Measurements from ENCODE around the gene CFAP74. TPM values are rescaled to one million over a fixed set of nuclear protein-coding genes. Genes with fewer than 3 reads are reported as not detected.
"Not testable (repeated sequence)": the region's sequence is repeated elsewhere in the genome, so short reads cannot be mapped to it uniquely, and the experiment has no call there.

The CFAP74 gene
- total RNA-seq, 4 donors from 2014 or later: not detected

- ATAC-seq (no peak), DNase-seq (no peak)
- intact Hi-C loops (cut with DNase I; ENCODE audit: low total_unique reads): no loop called here
- Histone ChIP-seq H3K4me1 (no peaks in the 10 kb centered on the region), H3K36me3 (no peaks in the 10 kb centered on the region), H3K4me3 (no peak overlapping the region), H3K27ac (no peak overlapping the region), H3K9me3 (no peaks in the 10 kb centered on the region), H3K27me3 (peaks cover under 1 to 6% (median 3%) of the 10 kb centered on the region in 3 donors)
- no peak for TF ChIP-seq CTCF (IDR thresholded peaks at IDR 0.05 in 4 of 5, conservative IDR thresholded peaks at IDR 0.05 in 1 of 5)
- TF ChIP-seq POLR2A (IDR thresholded peaks at IDR 0.05): no peak
- in situ Hi-C loops (cut with MboI; ENCODE audit: low sequenced_read_pairs in 4 of 4): no loop called here
Observed at GRCh38 chr1:1982379-1983232, 21.0 kb downstream of the CFAP74 start.

- H3K9me3 ChIP-seq; ATAC-seq; intact Hi-C loops (cut with DNase I; ENCODE audit: low total_unique reads); H3K4me1 ChIP-seq; H3K36me3 ChIP-seq; H3K27me3 ChIP-seq; in situ Hi-C loops (cut with MboI; ENCODE audit: low sequenced_read_pairs in 4 of 4); H3K27ac ChIP-seq; H3K4me3 ChIP-seq; DNase-seq: not testable (repeated sequence)
Observed at GRCh38 chr1:1981631-1982327, 21.8 kb downstream of the CFAP74 start.

- TF ChIP-seq CTCF (IDR thresholded peaks at IDR 0.05 in 4 of 5, conservative IDR thresholded peaks at IDR 0.05 in 1 of 5): no peak
- TF ChIP-seq POLR2A (IDR thresholded peaks at IDR 0.05): no peak
- in situ Hi-C loops (cut with MboI; ENCODE audit: low sequenced_read_pairs in 4 of 4) (no loop called here), intact Hi-C loops (cut with DNase I; ENCODE audit: low total_unique reads) (no loop called here)
- no peak for DNase-seq
- Histone ChIP-seq H3K27ac (no peak overlapping the region), H3K4me1 (no peaks in the 10 kb centered on the region), H3K9me3 (no peaks in the 10 kb centered on the region), H3K36me3 (no peaks in the 10 kb centered on the region), H3K27me3 (peaks cover 3 to 7% (median 5%) of the 10 kb centered on the region in 3 donors), H3K4me3 (no peak overlapping the region)
- no peak for ATAC-seq
Observed at GRCh38 chr1:1981142-1981500, 22.5 kb downstream of the CFAP74 start.

GRCh38 chr1:1980467-1981141 is 23.0 kb downstream of the CFAP74 start:
- no peak overlapping the region for H3K4me3 ChIP-seq
- in situ Hi-C loops (cut with MboI; ENCODE audit: low sequenced_read_pairs in 4 of 4) (no loop called here), intact Hi-C loops (cut with DNase I; ENCODE audit: low total_unique reads) (no loop called here)
- H3K4me1 ChIP-seq: no peaks in the 10 kb centered on the region
- peaks cover 7 to 11% (median 10%) of the 10 kb centered on the region in 3 donors for H3K27me3 ChIP-seq
- ATAC-seq (no peak), DNase-seq (no peak)
- TF ChIP-seq POLR2A (IDR thresholded peaks at IDR 0.05) (no peak), CTCF (IDR thresholded peaks at IDR 0.05 in 4 of 5, conservative IDR thresholded peaks at IDR 0.05 in 1 of 5) (no peak)
- H3K36me3 ChIP-seq: no peaks in the 10 kb centered on the region
- H3K9me3 ChIP-seq: no peaks in the 10 kb centered on the region
- H3K27ac ChIP-seq: no peak overlapping the region
